Activated naive CD4-positive, alpha-beta T cell treated with anti-CD3 and anti-CD28 coated beads, Interleukin-2, amount 10 ng/mL, durations not matched to agents 7 days and 5 days (primary cell): ENCODE results near the gene LRBA.

Experiments used
- CTCF ChIA-PET: fragments of 350-600 bp; sonication (Branson Sonifier 250); formaldehyde crosslinking; loops from one replicate; lab custom pipeline; 2021; ENCODE audit warnings: antibody characterized with exemption; lab: Charles Lee
- DNase-seq: peaks from one replicate; pipeline ENCODE4 v3.0.0-alpha.2; 2020
- H3K27ac Mint-ChIP-seq: one replicate; pipeline ENCODE4 v1.8.0; 2021; ENCODE audit warnings: mild to moderate bottlenecking, moderate library complexity, mixed read lengths
- H3K27me3 Mint-ChIP-seq: one replicate; pipeline ENCODE4 v1.8.0; 2021; ENCODE audit warnings: mild to moderate bottlenecking, mixed read lengths
- H3K36me3 Mint-ChIP-seq: one replicate; pipeline ENCODE4 v1.8.0; 2021; ENCODE audit warnings: mixed read lengths
- H3K4me1 Mint-ChIP-seq: one replicate; pipeline ENCODE4 v1.8.0; 2021; ENCODE audit warnings: mixed read lengths
- H3K4me3 Mint-ChIP-seq: one replicate; pipeline ENCODE4 v1.8.0; 2021; ENCODE audit warnings: mild to moderate bottlenecking, moderate library complexity, mixed read lengths
- H3K9me3 Mint-ChIP-seq: one replicate; pipeline ENCODE4 v1.8.0; 2021; ENCODE audit warnings: mixed read lengths

LRBA gene

GRCh38 chr4:150348079-150348478 lies 667.0 kb downstream of the LRBA start:
- CTCF ChIA-PET, result no interaction called here
- DNase-seq, result no peak
- H3K4me1 Mint-ChIP-seq, result peaks cover 3% of the 10 kb centered on the region
- H3K27ac Mint-ChIP-seq, result no peak overlapping the region
- no peak overlapping the region for H3K4me3 Mint-ChIP-seq
- no peaks in the 10 kb centered on the region for H3K9me3 Mint-ChIP-seq
- peaks cover 8% of the 10 kb centered on the region for H3K36me3 Mint-ChIP-seq
- no peaks in the 10 kb centered on the region for H3K27me3 Mint-ChIP-seq

GRCh38 chr4:150345207-150345744 lies 669.8 kb downstream of the LRBA start:
- Mint-ChIP-seq H3K27ac (no peak overlapping the region), H3K27me3 (no peaks in the 10 kb centered on the region), H3K4me3 (no peak overlapping the region), H3K4me1 (peaks cover 3% of the 10 kb centered on the region), H3K9me3 (no peaks in the 10 kb centered on the region), H3K36me3 (peaks cover 8% of the 10 kb centered on the region)
- DNase-seq, result no peak
- CTCF ChIA-PET, result interaction anchor here (1.0 kb wide), 1 partner anchor 12 kb away, joined by 3 read pairs; no protein-coding TSS in a partner anchor

GRCh38 chr4:150343796-150344195 lies 671.3 kb downstream of the LRBA start:
- Mint-ChIP-seq H3K27ac (no peak overlapping the region), H3K4me3 (no peak overlapping the region), H3K4me1 (no peaks in the 10 kb centered on the region), H3K36me3 (peaks cover 8% of the 10 kb centered on the region), H3K9me3 (no peaks in the 10 kb centered on the region), H3K27me3 (no peaks in the 10 kb centered on the region)
- CTCF ChIA-PET, result no interaction called here
- DNase-seq, result no peak

- Mint-ChIP-seq H3K4me3 (no peak overlapping the region), H3K9me3 (no peaks in the 10 kb centered on the region), H3K27ac (no peak overlapping the region), H3K27me3 (no peaks in the 10 kb centered on the region), H3K36me3 (peaks cover 4% of the 10 kb centered on the region), H3K4me1 (no peaks in the 10 kb centered on the region)
- CTCF ChIA-PET, result no interaction called here
- no peak for DNase-seq
Observed at GRCh38 chr4:150342945-150343344, 672.1 kb downstream of the LRBA start.

GRCh38 chr4:150337734-150338133 lies 677.4 kb downstream of the LRBA start:
- DNase-seq, result no peak
- H3K4me3 Mint-ChIP-seq, result no peak overlapping the region
- no peaks in the 10 kb centered on the region for H3K9me3 Mint-ChIP-seq
- no peaks in the 10 kb centered on the region for H3K4me1 Mint-ChIP-seq
- CTCF ChIA-PET, result no interaction called here
- no peaks in the 10 kb centered on the region for H3K27me3 Mint-ChIP-seq
- H3K27ac Mint-ChIP-seq, result no peak overlapping the region
- H3K36me3 Mint-ChIP-seq, result no peaks in the 10 kb centered on the region

GRCh38 chr4:150336676-150337412 lies 678.2 kb downstream of the LRBA start:
- no peak for DNase-seq
- Mint-ChIP-seq H3K4me1 (no peaks in the 10 kb centered on the region), H3K36me3 (no peaks in the 10 kb centered on the region), H3K4me3 (no peak overlapping the region), H3K27ac (no peak overlapping the region), H3K9me3 (no peaks in the 10 kb centered on the region), H3K27me3 (no peaks in the 10 kb centered on the region)
- CTCF ChIA-PET, result no interaction called here

- DNase-seq, result no peak
- Mint-ChIP-seq H3K27me3 (no peaks in the 10 kb centered on the region), H3K9me3 (no peaks in the 10 kb centered on the region), H3K36me3 (no peaks in the 10 kb centered on the region), H3K4me1 (no peaks in the 10 kb centered on the region), H3K4me3 (no peak overlapping the region), H3K27ac (no peak overlapping the region)
- CTCF ChIA-PET, result no interaction called here
Observed at GRCh38 chr4:150332961-150333360, 682.1 kb downstream of the LRBA start.

- no peaks in the 10 kb centered on the region for H3K4me1 Mint-ChIP-seq
- no peak overlapping the region for H3K27ac Mint-ChIP-seq
Observed at GRCh38 chr4:150332086-150332485, 683.0 kb downstream of the LRBA start.

GRCh38 chr4:150329373-150329772 lies 685.7 kb downstream of the LRBA start:
- H3K4me3 Mint-ChIP-seq, result no peak overlapping the region
- H3K4me1 Mint-ChIP-seq, result peaks cover 5% of the 10 kb centered on the region
- H3K9me3 Mint-ChIP-seq, result no peaks in the 10 kb centered on the region
- CTCF ChIA-PET, result no interaction called here
- H3K27me3 Mint-ChIP-seq, result no peaks in the 10 kb centered on the region
- DNase-seq, result no peak
- no peaks in the 10 kb centered on the region for H3K36me3 Mint-ChIP-seq
- no peak overlapping the region for H3K27ac Mint-ChIP-seq

More at GRCh38 chr4:150332086-150332485, 683.0 kb downstream of the LRBA start:
- Mint-ChIP-seq H3K9me3 (no peaks in the 10 kb centered on the region), H3K27me3 (no peaks in the 10 kb centered on the region), H3K36me3 (no peaks in the 10 kb centered on the region), H3K4me3 (no peak overlapping the region)
- no peak for DNase-seq
- CTCF ChIA-PET, result no interaction called here

GRCh38 chr4:150328496-150328895 lies 686.6 kb downstream of the LRBA start:
- DNase-seq, result no peak
- Mint-ChIP-seq H3K9me3 (no peaks in the 10 kb centered on the region), H3K27me3 (no peaks in the 10 kb centered on the region), H3K36me3 (no peaks in the 10 kb centered on the region), H3K27ac (no peak overlapping the region), H3K4me3 (no peak overlapping the region), H3K4me1 (peaks cover 5% of the 10 kb centered on the region)
- CTCF ChIA-PET, result no interaction called here

- Mint-ChIP-seq H3K4me1 (peaks cover 5% of the 10 kb centered on the region), H3K27ac (no peak overlapping the region), H3K4me3 (no peak overlapping the region), H3K9me3 (no peaks in the 10 kb centered on the region), H3K36me3 (no peaks in the 10 kb centered on the region), H3K27me3 (no peaks in the 10 kb centered on the region)
- CTCF ChIA-PET, result no interaction called here
- DNase-seq, result no peak
Observed at GRCh38 chr4:150327262-150327780, 687.8 kb downstream of the LRBA start.

- no peaks in the 10 kb centered on the region for H3K9me3 Mint-ChIP-seq
- peaks cover 5% of the 10 kb centered on the region for H3K4me1 Mint-ChIP-seq
- CTCF ChIA-PET, result no interaction called here
- no peaks in the 10 kb centered on the region for H3K27me3 Mint-ChIP-seq
- H3K36me3 Mint-ChIP-seq, result no peaks in the 10 kb centered on the region
- DNase-seq, result no peak
- no peak overlapping the region for H3K27ac Mint-ChIP-seq
- H3K4me3 Mint-ChIP-seq, result no peak overlapping the region
Observed at GRCh38 chr4:150325872-150326271, 689.2 kb downstream of the LRBA start.

GRCh38 chr4:150323406-150324325 lies 691.4 kb downstream of the LRBA start:
- no peak for DNase-seq
- CTCF ChIA-PET, result no interaction called here
- Mint-ChIP-seq H3K36me3 (peaks cover 4% of the 10 kb centered on the region), H3K27me3 (no peaks in the 10 kb centered on the region), H3K27ac (no peak overlapping the region), H3K9me3 (no peaks in the 10 kb centered on the region), H3K4me1 (peaks cover 5% of the 10 kb centered on the region), H3K4me3 (no peak overlapping the region)

GRCh38 chr4:150322646-150323045 lies 692.4 kb downstream of the LRBA start:
- no peaks in the 10 kb centered on the region for H3K9me3 Mint-ChIP-seq
- CTCF ChIA-PET, result interaction anchor here (0.6 kb wide), 1 partner anchor 544 kb away, joined by 4 read pairs; no protein-coding TSS in a partner anchor
- H3K4me3 Mint-ChIP-seq, result no peak overlapping the region
- no peaks in the 10 kb centered on the region for H3K27me3 Mint-ChIP-seq
- DNase-seq, result no peak
- peaks cover 4% of the 10 kb centered on the region for H3K36me3 Mint-ChIP-seq
- peaks cover 5% of the 10 kb centered on the region for H3K4me1 Mint-ChIP-seq
- H3K27ac Mint-ChIP-seq, result no peak overlapping the region
